Activated T-cell treated with anti-CD3 and anti-CD28 coated beads for 4 hours (primary cell): ENCODE data around the gene GRK6.
A peak's percentile ranks its signal among the peaks of the same experiment; 100 is the strongest.

Experiments used
- DNase-seq: peaks from one replicate; pipeline ENCODE4 v3.0.0-alpha.2; 2020

The GRK6 gene

GRCh38 chr5:177426566-177427210 is at the start of gene GRK6:
Gene GRK6, plus strand, starts transcription at chr5:177426676. Its CDS starts 170 bp downstream, at chr5:177426846.
- DNase-seq, result peak; percentile 51

GRCh38 chr5:177377851-177378776 is 48.4 kb upstream of the GRK6 start:
- no peak for DNase-seq

GRCh38 chr5:177378884-177379883 is 47.3 kb upstream of the GRK6 start:
- DNase-seq, result no peak

DNA sequence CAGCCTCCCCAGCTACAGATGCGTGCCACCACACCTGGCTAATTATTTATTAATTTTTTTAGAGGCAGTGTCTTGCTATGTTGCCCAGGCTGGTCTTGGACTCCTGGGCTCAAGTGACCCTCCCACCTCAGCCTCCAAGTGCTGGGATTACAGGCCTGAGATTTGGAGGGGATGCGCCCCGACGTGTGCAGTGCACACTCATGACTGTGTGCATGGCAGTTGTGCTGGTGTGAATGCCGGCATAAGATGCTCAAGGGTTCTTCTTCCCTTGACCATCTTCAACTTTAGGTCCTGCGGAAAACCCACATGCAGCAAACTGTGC is 45.7 kb upstream of the GRK6 start:
- DNase-seq, result no peak

DNA sequence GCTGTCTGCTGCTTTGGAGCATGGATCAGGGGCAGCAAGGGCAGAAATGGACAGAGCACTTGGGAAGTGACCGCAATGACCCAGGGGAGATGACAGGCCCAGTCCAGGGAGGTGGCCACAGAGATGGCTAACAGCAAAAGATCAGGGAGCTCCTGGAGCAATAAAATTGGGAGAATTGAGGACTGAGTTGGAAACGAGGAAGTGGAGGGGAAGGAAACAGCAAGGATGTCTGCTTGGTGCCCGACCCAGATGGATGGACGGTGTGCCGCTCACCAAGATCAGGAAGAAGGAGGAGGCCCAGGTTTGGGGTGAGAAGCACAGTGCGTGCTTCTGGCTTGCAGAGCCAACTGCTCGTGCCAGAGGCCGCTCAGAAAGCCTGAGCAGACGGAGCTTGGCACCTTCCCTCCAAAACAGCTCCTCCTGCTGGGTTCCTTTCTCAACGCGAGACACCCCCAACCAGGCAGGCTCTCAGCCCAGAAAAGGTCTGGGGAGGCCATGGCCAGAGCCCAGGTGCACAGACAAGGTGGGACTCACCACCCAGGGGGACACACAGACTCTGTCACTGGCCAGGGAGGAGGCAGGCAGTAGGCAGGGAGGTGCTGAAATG is 44.0 kb upstream of the GRK6 start:
- DNase-seq, result no peak

DNA sequence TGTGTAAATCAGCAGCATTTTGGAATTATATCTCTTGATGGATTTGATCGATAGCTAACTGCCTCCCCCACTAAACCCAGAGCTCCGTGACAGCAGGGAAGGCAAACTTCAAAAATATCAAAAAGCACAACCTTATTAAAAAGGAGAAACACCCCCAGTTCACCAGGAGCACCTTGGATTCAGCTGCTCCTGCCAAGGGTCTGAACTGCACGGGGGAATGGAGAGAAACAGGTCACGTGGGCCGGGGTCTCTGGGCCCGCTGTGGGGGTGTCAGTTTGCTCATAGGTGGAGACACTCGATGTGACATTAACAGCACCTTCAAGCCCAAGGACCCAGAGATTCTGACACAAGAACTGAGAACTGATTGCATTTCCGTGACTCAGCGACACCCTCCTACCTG is 43.3 kb upstream of the GRK6 start:
- no peak for DNase-seq

DNA sequence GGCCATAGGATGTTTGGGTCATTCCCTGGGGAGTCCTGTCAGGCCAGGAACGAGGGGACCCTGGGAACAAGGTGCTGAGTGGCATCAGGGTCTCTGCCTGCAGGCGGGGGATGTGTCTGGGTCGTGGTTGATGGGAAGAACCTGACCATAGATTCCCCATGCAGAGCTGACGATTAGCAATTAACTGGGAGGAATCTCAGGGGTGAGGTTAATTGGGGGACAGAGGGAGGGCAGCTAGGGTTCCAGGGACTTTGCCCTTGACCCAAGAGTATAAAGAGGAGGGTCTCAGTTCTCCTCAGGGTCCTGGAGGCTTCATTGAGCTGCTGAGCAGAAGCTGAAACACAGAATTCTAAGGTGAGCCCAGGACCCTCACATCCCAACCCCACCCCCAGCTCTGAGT is 42.3 kb upstream of the GRK6 start, which contains the start of gene SLC34A1:
TSS of gene SLC34A1 (plus strand) at position 301 of the 400 bp plus-strand sequence. CDS start 1,308 bp downstream, outside the sequence.
- no peak for DNase-seq

DNA sequence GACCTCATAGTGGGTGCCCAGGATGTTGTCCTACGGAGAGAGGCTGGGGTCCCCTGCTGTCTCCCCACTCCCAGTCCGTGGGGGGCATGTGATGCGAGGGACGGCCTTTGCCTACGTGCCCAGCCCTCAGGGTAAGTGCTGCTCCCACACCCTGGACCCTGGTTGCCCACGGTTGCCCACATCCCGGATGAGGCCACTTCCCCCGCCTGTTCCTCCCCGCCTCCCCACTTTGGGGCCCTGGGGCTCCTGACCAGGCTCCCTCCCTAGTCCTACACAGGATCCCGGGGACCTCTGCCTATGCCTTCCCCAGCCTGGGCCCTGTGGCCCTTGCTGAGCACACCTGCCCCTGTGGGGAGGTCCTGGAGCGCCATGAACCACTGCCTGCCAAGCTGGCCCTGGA is 40.8 kb upstream of the GRK6 start:
- no peak for DNase-seq

DNA sequence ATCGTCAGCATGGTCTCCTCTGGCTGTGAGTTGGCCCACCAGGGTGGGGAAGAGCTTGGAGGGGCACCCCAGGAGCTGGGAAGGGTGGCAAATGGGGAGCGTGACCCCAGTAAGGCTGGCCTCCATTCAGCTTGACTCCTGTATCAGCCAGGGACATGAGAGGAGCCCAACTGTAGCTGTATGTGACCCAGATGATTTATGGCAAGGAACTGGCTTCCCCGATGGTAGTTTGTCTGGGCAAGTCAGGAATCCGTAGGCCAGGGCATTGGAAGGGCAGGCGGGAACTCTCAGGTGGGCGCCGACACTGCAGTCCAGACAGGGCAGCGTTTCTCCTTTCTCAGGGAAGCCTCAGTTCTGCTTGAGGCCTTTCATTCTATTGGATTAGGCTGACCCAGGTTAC is 39.9 kb upstream of the GRK6 start:
- no peak for DNase-seq

GRCh38 chr5:177387405-177387804 is 39.1 kb upstream of the GRK6 start:
- no peak for DNase-seq

GRCh38 chr5:177388521-177389052 is 37.9 kb upstream of the GRK6 start:
- DNase-seq, result no peak

- DNase-seq, result no peak
These were observed 37.0 kb upstream of the GRK6 start for GRCh38 chr5:177389241-177390169.

DNA sequence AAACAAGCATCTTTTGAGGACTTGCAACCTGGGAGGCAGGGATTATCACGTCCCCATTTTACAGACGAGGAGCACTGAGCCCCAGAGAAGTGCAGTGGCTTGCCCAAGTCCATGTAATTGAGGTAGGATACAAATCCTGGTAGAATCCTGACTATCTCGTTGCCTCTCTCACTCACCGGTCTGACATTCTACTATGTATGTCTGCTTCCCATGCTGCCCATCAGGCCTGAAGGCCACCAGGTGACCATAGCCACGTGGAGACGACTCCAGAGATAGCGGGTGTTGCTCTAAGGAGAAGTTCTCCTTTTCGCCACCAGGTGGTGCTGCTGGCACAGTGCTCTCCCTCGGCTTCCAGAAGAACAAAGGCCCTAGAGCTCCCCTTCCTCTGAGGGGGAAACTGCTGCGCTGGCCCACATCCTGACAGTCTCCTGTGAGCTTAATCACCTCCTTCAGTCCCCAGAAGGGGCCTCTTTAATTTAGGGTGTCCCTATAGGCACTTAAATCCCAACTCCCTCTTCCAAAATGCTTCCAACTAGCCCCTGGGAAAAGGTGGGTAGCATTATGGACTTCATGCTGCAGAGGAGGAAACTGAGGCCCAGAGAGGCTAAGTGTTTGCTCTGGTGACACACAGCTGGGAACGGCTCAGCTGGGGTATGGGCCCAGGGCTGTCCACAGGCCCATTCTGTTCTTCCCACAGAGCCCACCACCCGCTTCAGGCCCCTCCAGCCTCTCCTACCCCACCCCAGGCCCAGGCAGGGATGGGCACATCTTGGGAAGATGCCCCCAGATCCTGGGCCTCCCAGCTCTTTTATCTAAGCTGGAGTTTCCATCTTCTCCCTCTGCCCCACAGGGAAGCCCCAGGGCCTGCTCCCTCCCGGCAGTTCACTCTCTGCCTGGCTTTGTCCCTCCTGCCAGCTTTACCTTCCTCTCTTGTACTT is 35.8 kb upstream of the GRK6 start:
- DNase-seq, result peak; percentile 83

DNA sequence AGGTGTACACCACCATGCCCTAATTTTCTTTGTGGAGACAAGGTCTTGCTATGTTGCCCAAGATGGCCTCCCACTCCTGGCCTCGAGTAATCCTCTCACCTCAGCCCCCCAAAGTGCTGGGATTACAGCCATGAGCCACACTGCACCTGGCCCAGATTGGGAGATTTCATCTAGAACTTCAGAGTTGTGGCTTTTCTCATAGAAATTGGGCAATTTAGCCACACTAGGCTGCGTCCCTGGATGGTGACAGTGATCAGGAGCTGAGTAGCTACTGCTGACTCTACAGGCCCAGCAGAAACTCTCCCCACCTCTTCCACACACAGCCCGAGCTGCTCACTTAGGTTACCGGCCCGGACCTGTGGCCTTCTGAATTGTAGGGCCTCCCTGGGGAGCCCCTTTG is 33.7 kb upstream of the GRK6 start:
- DNase-seq, result no peak

GRCh38 chr5:177393206-177393765 is 33.2 kb upstream of the GRK6 start:
- no peak for DNase-seq

- DNase-seq, result no peak
These were observed 32.5 kb upstream of the GRK6 start for GRCh38 chr5:177393990-177394389.

DNA sequence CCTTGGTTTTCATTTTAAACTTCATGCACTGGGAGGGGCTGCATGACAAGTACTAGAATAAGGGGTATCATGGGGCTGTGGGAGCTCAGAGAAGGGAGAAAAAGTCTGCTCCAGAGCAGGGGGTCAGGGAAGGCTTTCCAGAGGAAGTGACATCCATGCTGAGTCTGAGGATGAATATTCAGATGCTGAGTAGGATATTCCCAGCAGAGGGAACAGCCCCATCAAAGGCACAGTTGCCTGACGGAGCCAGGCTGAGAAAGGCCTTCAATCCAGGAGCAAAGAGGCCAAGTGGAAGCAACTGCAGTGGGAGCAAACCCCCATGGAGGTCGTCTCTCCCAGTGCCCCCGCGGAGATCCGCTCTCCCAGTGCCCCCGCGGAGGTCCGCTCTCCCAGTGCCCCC is 30.4 kb upstream of the GRK6 start:
- no peak for DNase-seq

GRCh38 chr5:177396807-177397206 is 29.7 kb upstream of the GRK6 start:
- DNase-seq, result no peak

GRCh38 chr5:177397875-177398390 is 28.5 kb upstream of the GRK6 start:
- DNase-seq, result no peak
